HL-60/S4 treated with phorbol 12-myristate 13-acetate at 8.2 ng/mL for 4 days and 3 days (cell line): ENCODE results near the gene RPS27L.
"Not testable (repeated sequence)": the region's sequence is repeated elsewhere in the genome, so short reads cannot be mapped to it uniquely, and the experiment has no call there.

Experiments
- in situ Hi-C: fragments of 300-500 bp; cut with MboI; formaldehyde crosslinking; loops from 2 replicates; pipeline ENCODE4 v1.15.0; 2022; ENCODE audit warnings: low sequenced_read_pairs

Gene RPS27L

DNA sequence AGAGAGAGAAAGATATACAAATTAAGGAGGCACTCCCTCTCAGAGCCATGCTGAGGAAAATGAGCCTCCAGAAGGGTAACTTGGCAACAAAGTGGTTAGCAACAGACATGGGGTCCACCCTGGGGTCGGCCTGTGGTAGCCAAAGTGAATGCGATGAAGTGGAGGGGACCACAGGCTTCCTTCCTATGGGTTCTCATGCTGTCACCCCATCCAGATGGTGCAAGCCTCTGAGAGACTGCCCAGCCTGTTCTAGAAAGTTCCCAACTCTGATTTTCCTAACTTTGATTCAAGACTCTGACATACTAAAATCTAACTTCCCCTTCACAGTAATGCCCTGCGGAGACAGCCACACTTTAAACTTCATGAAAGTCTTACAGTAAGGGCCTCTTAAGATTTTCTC lies 53.9 kb downstream of the RPS27L start:
- in situ Hi-C loops = no loop called here

DNA sequence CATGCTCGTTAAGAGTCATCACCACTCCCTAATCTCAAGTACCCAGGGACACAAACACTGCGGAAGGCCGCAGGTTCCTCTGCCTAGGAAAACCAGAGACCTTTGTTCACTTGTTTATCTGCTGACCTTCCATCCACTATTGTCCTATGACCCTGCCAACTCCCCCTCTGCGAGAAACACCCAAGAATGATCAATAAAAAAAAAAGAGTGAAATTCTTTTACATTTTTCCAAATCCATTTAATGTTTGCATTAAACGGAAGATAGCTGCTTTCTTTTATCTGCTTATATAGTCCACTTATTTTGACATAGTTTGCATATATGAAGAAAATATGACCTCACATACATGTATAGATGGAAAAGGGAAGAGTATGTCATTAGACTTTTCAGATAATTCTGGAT lies 57.7 kb downstream of the RPS27L start:
- in situ Hi-C loops = not testable (repeated sequence)

DNA sequence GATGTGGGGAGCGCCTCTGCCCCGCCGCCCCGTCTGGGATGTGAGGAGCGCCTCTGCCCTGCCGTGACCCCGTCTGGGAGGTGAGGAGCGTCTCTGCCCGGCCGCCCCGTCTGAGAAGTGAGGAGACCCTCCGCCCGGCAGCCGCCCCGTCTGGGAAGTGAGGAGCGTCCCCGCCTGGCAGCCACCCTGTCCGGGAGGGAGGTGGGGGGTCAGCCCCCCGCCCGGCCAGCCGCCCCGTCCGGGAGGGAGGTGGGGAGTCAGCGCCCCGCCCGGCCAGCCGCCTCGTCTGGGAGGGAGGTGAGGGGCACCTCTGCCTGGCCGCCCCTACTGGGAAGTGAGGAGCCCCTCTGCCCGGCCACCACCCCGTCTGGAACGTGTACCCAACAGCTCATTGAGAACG lies 58.4 kb downstream of the RPS27L start:
- in situ Hi-C loops = not testable (repeated sequence)
